Motor neuron (in vitro differentiated cells): ENCODE results near the gene AMD1. TPM values are rescaled to one million over a fixed set of nuclear protein-coding genes. Genes with fewer than 3 reads are reported as not detected.
"Not testable (repeated sequence)": the region's sequence is repeated elsewhere in the genome, so short reads cannot be mapped to it uniquely, and the experiment has no call there.

ENCODE experiments used
- ATAC-seq, 8 experiments: fragments of 200-7000 bp; cut with Tn5 transposase; replicated peaks in 6 of 8; 2 replicates each; pipeline ENCODE4 v1.8.0; 2021; ENCODE audit warnings: mild to moderate bottlenecking in 8 of 8, moderate library complexity in 8 of 8
- H3K27ac ChIP-seq, 2 donors: fragments of 250-450 bp; sonication (Bioruptor Pico); 2 replicates each; pipeline ENCODE4 v1.9.0; 2021; ENCODE audit warnings: antibody characterized with exemption in 2 of 2, mild to moderate bottlenecking in 2 of 2, moderate library complexity in 1 of 2
- H3K4me1 ChIP-seq, 2 donors: fragments of 250-450 bp; sonication (Bioruptor Pico); replicated peaks in 1 of 2; 2 replicates each; pipeline ENCODE4 v1.6.1; 2021; ENCODE audit warnings: antibody characterized with exemption in 2 of 2, mild to moderate bottlenecking in 2 of 2, moderate library complexity in 1 of 2
- H3K4me3 ChIP-seq, 5 donors: fragments of 250-450 bp; sonication (Bioruptor Pico); 2 replicates each; pipeline ENCODE4 v1.9.0; 2021; ENCODE audit warnings: antibody characterized with exemption in 5 of 5, mild to moderate bottlenecking in 5 of 5, moderate library complexity in 4 of 5
- WGBS, 10 experiments: fragments of 450-650 bp; shearing (Covaris generic); methylation state at CpG; one replicate each; pipeline ENCODE4 v1.0.0; 2022; 5-methylcytosine and 5-hydroxymethylcytosine counted together
- in situ Hi-C, 9 experiments: fragments of 400-800 bp; cut with MboI; loops; one replicate each; pipeline ENCODE4 v1.15.0; 2021; ENCODE audit warnings: low sequenced_read_pairs in 9 of 9, low pct_unique_long_range_greater_than_20kb in 2 of 9; ENCODE audit not compliant: unreplicated experiment in 9 of 9
- total RNA-seq, 8 experiments: library from RNA; unstranded; fragments of 300-600 nt; gene quantifications; 2 replicates each; pipeline versions ENCODE4 v1.2.3 to v1.2.4, GENCODE V29; 2022

The AMD1 gene
- 100 to 1,000 TPM in 2 of 8 experiments, 10 to 100 TPM in 6; 38.0 to 135 (median 48.5) TPM for total RNA-seq

DNA sequence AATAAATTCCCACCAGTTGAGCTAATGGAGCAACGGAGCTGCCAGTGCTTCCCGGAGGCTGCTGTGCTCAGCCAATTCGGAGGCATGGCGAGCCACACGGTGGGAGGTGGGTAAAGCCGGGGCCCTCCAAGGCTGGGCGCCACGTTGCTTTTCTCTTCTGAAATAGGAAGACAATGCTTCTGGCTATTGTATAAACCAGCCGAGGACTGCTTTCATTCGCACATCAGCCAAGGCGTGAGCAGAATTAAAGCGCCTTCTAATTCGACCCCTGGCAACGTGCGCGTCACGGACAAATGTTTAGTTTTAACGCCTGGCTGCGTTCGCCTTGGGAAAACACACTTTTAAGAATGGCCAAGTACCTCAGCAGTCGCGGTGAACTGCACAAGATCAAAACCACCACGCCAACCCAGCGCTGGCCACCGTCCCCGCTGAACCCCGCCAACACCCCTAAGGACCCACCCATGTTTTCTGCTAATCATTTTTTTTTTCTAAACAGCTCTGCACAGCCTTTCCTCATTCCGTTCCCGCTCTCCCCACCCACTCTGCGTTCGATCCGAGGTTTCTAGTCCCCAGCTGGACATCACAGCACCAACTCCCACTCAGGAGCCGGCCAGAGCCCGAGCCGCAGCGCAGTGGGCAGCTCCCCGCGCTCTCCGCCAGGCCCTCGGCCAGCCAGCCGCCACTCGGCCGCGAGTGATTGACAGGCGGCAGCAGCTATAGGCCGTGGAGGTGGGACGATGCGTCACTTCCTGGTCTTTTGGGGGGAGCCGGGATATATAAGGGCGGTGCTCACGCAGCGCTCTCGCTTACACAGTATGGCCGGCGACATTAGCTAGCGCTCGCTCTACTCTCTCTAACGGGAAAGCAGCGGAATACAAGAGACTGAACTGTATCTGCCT is at the start of gene AMD1:
Gene AMD1, plus strand, starts transcription at position 805 of the 899 bp plus-strand sequence. CDS start 321 bp downstream, outside the sequence.
- peaks cover 5 to 25% of the 10 kb centered on the region in 2 donors for H3K4me1 ChIP-seq
- peak within 1 kb of the TSS; percentile 70 to 86 for H3K27ac ChIP-seq
- H3K4me3 ChIP-seq = peak within 1 kb of the TSS; percentile 44 to 98 (median 63)
- in situ Hi-C loops = no loop called here
- peak; percentile 67 to 88 (median 85) for ATAC-seq
- 0 to 7% (median 2%) methylated on average over 3 to 30 of the region's 59 CpGs for WGBS, 10 experiments

DNA sequence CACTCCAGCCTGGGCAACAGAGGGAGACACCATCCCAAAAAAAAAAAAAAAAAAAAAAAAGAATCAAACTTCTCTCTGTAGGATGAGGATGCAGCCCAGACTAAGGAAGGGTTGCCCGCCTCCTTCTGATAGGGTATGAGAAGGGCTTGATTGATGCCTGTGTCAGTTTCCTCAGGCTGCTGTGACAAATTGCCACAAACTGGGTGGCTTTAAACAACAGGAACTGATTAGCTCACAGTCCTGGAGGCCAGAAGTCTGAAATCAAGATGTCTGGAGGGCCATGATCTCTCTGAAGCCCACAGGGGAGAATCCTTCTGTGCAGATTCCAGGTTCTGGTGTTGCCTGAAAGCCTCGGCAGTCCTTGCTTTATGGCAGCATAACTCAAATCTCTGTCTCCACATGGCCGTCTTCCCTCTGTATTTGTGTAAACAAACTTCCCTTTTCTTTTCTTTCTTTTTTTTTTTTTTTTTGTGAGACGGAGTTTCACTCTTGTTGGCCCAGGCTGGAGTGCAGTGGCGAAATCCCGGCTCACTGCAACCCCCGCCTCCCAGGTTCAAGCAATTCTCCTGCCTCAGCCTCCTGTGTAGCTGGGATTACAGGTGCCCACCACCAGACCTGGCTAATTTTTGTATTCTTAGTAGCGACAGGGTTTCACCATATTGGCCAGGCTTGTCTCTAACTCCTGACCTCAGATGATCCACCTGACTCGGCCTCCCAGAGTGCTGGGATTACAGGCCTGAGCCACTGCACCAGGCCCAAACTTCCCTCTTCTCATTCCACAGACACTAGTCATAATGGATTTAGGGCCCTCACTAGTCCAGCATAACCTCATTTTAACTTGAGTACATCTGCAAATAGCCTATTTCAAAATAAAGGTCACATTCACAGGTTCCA is 48.1 kb upstream of the AMD1 start:
- 45 to 90% (median 79%) methylated on average over 1 to 9 of the region's 9 CpGs; no CpG with 5 or more reads in 1 of the 10 experiments for WGBS, 10 experiments
- Histone ChIP-seq H3K4me3 (no peak overlapping the region), H3K4me1 (no peaks in the 10 kb centered on the region), H3K27ac (no peak overlapping the region)
- in situ Hi-C loops = no loop called here
- no peak for ATAC-seq

GRCh38 chr6:110828396-110828795 is 46.2 kb upstream of the AMD1 start:
- Histone ChIP-seq H3K27ac (no peak overlapping the region), H3K4me1 (no peaks in the 10 kb centered on the region), H3K4me3 (no peak overlapping the region)
- in situ Hi-C loops = no loop called here
- WGBS, 10 experiments = 0 to 100% (median 8%) methylated on average over 1 of the region's 1 CpG; no CpG with 5 or more reads in 3 of the 10 experiments
- peak in 3 of 8 experiments; percentile 85 to 97 (median 95) for ATAC-seq

DNA sequence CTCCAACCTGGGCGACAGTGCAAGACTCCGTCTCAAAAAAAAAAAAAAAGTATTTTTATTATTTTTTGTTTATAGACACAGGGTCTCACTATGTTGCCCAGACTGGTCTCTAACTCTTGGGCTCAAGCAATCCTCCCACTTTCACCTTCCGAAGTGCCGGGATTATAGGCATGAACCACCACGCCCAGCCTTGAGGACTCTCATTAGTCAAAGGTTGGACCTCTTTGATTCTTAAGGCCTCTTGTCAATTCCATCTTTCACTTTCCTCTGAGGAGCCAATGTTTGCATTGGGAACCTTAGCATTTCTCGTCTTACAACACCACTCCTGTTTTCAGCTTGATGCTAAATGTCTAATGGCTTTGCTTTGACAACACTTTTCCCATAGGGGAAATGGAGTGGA is 43.2 kb upstream of the AMD1 start:
- Histone ChIP-seq H3K4me3 (no peak overlapping the region), H3K4me1 (no peaks in the 10 kb centered on the region), H3K27ac (no peak overlapping the region)
- no peak for ATAC-seq
- in situ Hi-C loops = no loop called here
- 60 to 100% (median 87%) methylated on average over 1 to 6 of the region's 6 CpGs; no CpG with 5 or more reads in 1 of the 10 experiments for WGBS, 10 experiments

DNA sequence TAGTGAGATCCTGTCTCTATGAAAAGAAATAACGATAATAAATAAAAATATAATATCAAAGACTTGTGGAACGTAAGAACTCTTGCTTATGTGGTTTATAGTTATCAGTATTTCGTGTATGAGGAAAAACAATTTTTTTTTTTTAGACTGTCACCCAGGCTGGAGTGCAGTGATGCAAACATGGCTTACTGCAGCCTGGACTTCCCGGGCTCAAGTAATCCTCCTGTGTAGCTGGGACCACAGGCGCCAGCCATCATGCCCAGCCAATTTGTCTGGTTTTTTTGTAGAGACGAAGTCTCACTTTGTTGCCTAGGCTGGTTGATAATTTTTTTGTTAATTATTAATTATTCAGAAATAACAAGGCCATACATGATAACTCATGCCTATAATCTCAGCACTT is 40.8 kb upstream of the AMD1 start:
- ATAC-seq = no peak
- 80 to 95% (median 87%) methylated on average over 1 to 6 of the region's 6 CpGs; no CpG with 5 or more reads in 3 of the 10 experiments for WGBS, 10 experiments
- Histone ChIP-seq H3K4me1 (no peaks in the 10 kb centered on the region), H3K4me3 (no peak overlapping the region), H3K27ac (no peak overlapping the region)
- in situ Hi-C loops = no loop called here

GRCh38 chr6:110835751-110836150 is 38.8 kb upstream of the AMD1 start:
- 0 to 93% (median 57%) methylated on average over 1 to 3 of the region's 5 CpGs; no CpG with 5 or more reads in 1 of the 10 experiments for WGBS, 10 experiments
- H3K4me3 ChIP-seq, in situ Hi-C loops, ATAC-seq, H3K4me1 ChIP-seq, H3K27ac ChIP-seq: not testable (repeated sequence)

GRCh38 chr6:110841266-110841665 is 33.3 kb upstream of the AMD1 start:
- Histone ChIP-seq H3K4me3 (no peak overlapping the region), H3K4me1 (no peaks in the 10 kb centered on the region), H3K27ac (no peak overlapping the region)
- ATAC-seq = no peak
- in situ Hi-C loops = no loop called here
- WGBS, 10 experiments = 67 to 94% (median 82%) methylated on average over 1 to 6 of the region's 6 CpGs

DNA sequence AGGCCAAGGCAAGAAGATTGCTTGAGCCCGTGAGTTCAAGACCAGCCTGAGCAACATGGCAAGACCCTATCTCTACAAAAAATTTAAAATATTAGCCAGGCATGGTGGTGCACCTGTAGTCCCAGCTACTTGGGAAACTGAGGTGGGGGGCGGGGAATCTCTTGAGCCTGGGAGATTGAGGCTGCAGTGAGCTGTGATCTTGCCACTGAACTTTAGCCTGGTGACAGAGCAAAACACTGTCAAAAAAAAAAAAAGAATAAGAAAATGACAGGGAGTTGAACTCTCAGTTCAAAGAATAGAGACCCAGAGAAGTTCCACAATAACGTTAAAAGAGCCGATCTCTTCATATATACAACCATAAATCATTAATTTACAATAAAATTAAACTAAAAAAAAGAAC is 24.8 kb upstream of the AMD1 start:
- Histone ChIP-seq H3K4me3 (no peak overlapping the region), H3K4me1 (no peaks in the 10 kb centered on the region), H3K27ac (no peak overlapping the region)
- 45 to 100% (median 84%) methylated on average over 1 to 4 of the region's 4 CpGs; no CpG with 5 or more reads in 1 of the 10 experiments for WGBS, 10 experiments
- ATAC-seq = no peak
- in situ Hi-C loops = no loop called here

DNA sequence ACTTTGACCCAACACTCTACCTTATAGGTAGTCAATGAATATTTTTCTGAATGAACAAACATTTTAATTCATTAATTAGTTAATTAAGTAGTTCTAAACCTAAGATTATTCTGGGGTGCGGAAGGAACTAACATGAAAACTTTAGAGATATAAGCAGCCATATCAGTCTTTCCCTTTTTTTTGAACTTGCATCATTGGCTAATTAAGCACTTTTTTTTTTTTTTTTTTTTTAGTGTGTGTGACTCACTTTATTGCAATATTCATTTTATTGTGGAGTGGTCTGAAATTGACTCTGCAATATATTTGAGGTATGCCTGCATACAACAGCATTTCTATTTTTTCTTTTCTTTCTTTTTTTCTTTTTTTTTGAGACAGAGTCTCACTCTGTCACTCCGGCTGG is 21.8 kb upstream of the AMD1 start:
- ATAC-seq = peak in 3 of 8 experiments; percentile 19 to 32 (median 19)
- in situ Hi-C loops = no loop called here
- no peaks in the 10 kb centered on the region for H3K4me1 ChIP-seq
- no peak overlapping the region for H3K27ac ChIP-seq
- H3K4me3 ChIP-seq = no peak overlapping the region
- WGBS, 10 experiments = 82 to 100% (median 97%) methylated on average over 1 to 2 of the region's 2 CpGs; no CpG with 5 or more reads in 2 of the 10 experiments

- ATAC-seq = peak in 3 of 8 experiments; percentile 30 to 77 (median 32)
- in situ Hi-C loops = no loop called here
- Histone ChIP-seq H3K27ac (no peak overlapping the region), H3K4me3 (no peak overlapping the region), H3K4me1 (no peaks in the 10 kb centered on the region)
- WGBS, 10 experiments = 8 to 92% (median 70%) methylated on average over 1 to 4 of the region's 5 CpGs; no CpG with 5 or more reads in 1 of the 10 experiments
These were observed 20.7 kb upstream of the AMD1 start for GRCh38 chr6:110853754-110854477.

GRCh38 chr6:110856296-110856695 is 18.3 kb upstream of the AMD1 start:
- Histone ChIP-seq H3K4me3 (no peak overlapping the region), H3K27ac (no peak overlapping the region), H3K4me1 (no peaks in the 10 kb centered on the region)
- ATAC-seq = peak in 3 of 8 experiments; percentile 27 to 93 (median 74)
- in situ Hi-C loops = no loop called here
- 14 to 100% (median 79%) methylated on average over 1 to 3 of the region's 3 CpGs; no CpG with 5 or more reads in 3 of the 10 experiments for WGBS, 10 experiments

DNA sequence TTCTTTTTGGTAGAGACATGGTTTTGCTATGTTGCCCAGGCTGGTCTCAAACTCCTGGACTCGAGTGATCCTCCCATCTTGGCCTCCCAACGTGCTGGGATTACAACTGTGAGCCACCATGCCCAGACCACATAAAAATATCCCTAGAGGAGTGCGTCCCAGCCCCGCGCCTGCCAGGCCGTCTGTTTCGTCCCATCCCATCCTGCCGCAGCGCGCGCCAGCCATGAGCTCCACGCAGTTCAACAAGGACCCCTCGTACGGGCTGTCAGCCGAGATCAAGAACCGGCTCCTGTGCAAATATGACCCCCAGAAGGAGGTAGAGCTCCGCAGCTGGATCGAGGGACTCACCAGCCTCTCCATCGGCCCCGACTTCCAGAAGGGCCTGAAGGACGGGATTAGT is 16.6 kb upstream of the AMD1 start:
- ATAC-seq = no peak
- H3K27ac ChIP-seq = no peak overlapping the region
- H3K4me3 ChIP-seq = no peak overlapping the region
- in situ Hi-C loops = no loop called here
- H3K4me1 ChIP-seq = no peaks in the 10 kb centered on the region
- WGBS, 10 experiments = 30 to 100% (median 94%) methylated on average over 2 to 17 of the region's 21 CpGs; no CpG with 5 or more reads in 5 of the 10 experiments
